OCI-LY1 (cell line): ENCODE measurements around the gene DHDH.

Experiments used
- CTCF ChIP-seq: fragments of 200-600 bp; sonication (generic), shearing (Covaris generic); IDR thresholded peaks from 2 replicates; pipeline ENCODE4 v1.5.1; 2017; ENCODE audit warnings: mild to moderate bottlenecking, antibody characterized with exemption, low read length, moderate library complexity, mixed read lengths
- EZH2 ChIP-seq: fragments of 200-600 bp; sonication (generic), shearing (Covaris generic); IDR thresholded peaks from 2 replicates; pipeline ENCODE4 v1.8.0; 2017; ENCODE audit warnings: borderline replicate concordance, mixed run types, mild to moderate bottlenecking, antibody characterized with exemption, low read length, moderate library complexity, mixed read lengths

- TF ChIP-seq CTCF (no peak), EZH2 (no peak)
Measured at GRCh38 chr19:48961051-48961649, 27.7 kb downstream of the DHDH start.
